Cardiac muscle cell (in vitro differentiated cells and primary cell): ENCODE data around the gene DUSP9. TPM values are rescaled to one million over a fixed set of nuclear protein-coding genes. Genes with fewer than 3 reads are reported as not detected.

Source experiments
- DNase-seq, 2 donors: peaks; one replicate each; pipeline versions ENCODE4 v3.0.0 to v3.0.0-alpha.2; 2010 to 2017; ENCODE audit warnings: low read depth in 1 of 2, low spot score in 1 of 2
- H3K27ac ChIP-seq: fragments of 200-600 bp; sonication (generic); 2 replicates; pipeline ENCODE4 v1.5.1; 2016
- H3K27me3 ChIP-seq: fragments of 200-600 bp; sonication (generic); 2 replicates; pipeline ENCODE4 v1.6.0; 2016; ENCODE audit warnings: control low read depth
- H3K36me3 ChIP-seq: fragments of 200-600 bp; sonication (generic); 2 replicates; pipeline ENCODE4 v1.5.1; 2016; ENCODE audit warnings: control low read depth
- H3K4me1 ChIP-seq: fragments of 200-600 bp; sonication (generic); 2 replicates; pipeline ENCODE4 v1.8.1; 2017; ENCODE audit warnings: low read depth, mild to moderate bottlenecking, mixed run types
- H3K4me3 ChIP-seq: fragments of 200-600 bp; sonication (generic); 2 replicates; pipeline ENCODE4 v1.5.1; 2016; ENCODE audit warnings: mild to moderate bottlenecking
- H3K9me3 ChIP-seq: fragments of 200-600 bp; sonication (generic); 2 replicates; pipeline ENCODE4 v1.5.1; 2017; ENCODE audit warnings: low read depth, mild to moderate bottlenecking, control low read depth
- CTCF ChIP-seq: IDR thresholded peaks from 2 replicates; pipeline ENCODE4 v1.5.1; 2012; ENCODE audit warnings: low read depth, mild to moderate bottlenecking, low read length
- polyA plus RNA-seq: library from polyadenylated mRNA; unstranded; fragments of >200 nt; fragmentation: Nextera tagmentation; extraction: Ambion mirVana; gene quantifications from 2 replicates; pipeline ENCODE4 v1.2.1, GENCODE V29; 2016
- total RNA-seq: library from RNA; depleted of rRNA; stranded (reverse); fragments of >200 nt; gene quantifications from 2 replicates; pipeline ENCODE4 v1.2.3, GENCODE V29; 2016

DUSP9 gene
- total and polyA plus RNA-seq, 2 experiments from 2014 or later, result 6.8 to 8.7 TPM

GRCh38 chrX:153650959-153651358, 4.0 kb downstream of the DUSP9 start:
- Histone ChIP-seq H3K27ac (no peak overlapping the region), H3K4me3 (no peak overlapping the region), H3K9me3 (no peaks in the 10 kb centered on the region), H3K27me3 (peaks cover 25% of the 10 kb centered on the region), H3K4me1 (no peaks in the 10 kb centered on the region), H3K36me3 (no peaks in the 10 kb centered on the region)
- no peak for TF ChIP-seq CTCF
- no peak for DNase-seq

- Histone ChIP-seq H3K4me3 (no peak overlapping the region), H3K4me1 (no peaks in the 10 kb centered on the region), H3K36me3 (no peaks in the 10 kb centered on the region), H3K27ac (no peak overlapping the region), H3K9me3 (no peaks in the 10 kb centered on the region), H3K27me3 (peaks cover 22% of the 10 kb centered on the region)
- peak; percentile 18 for TF ChIP-seq CTCF
- no peak for DNase-seq
These were observed 4.6 kb downstream of the DUSP9 start for GRCh38 chrX:153651540-153652079.

- H3K4me1 ChIP-seq, result no peaks in the 10 kb centered on the region
- H3K9me3 ChIP-seq, result no peaks in the 10 kb centered on the region
- H3K27ac ChIP-seq, result no peak overlapping the region
- no peak overlapping the region for H3K4me3 ChIP-seq
- DNase-seq, result no peak
- H3K36me3 ChIP-seq, result no peaks in the 10 kb centered on the region
- H3K27me3 ChIP-seq, result peaks cover 3% of the 10 kb centered on the region
- no peak for TF ChIP-seq CTCF
These were observed 6.6 kb downstream of the DUSP9 start for GRCh38 chrX:153653556-153653955.

- DNase-seq, result no peak
- no peak overlapping the region for H3K27ac ChIP-seq
- no peak overlapping the region for H3K4me3 ChIP-seq
- H3K27me3 ChIP-seq, result peaks cover 9% of the 10 kb centered on the region
- no peaks in the 10 kb centered on the region for H3K9me3 ChIP-seq
- TF ChIP-seq CTCF, result no peak
- H3K4me1 ChIP-seq, result no peaks in the 10 kb centered on the region
- H3K36me3 ChIP-seq, result no peaks in the 10 kb centered on the region
These were observed 10.2 kb downstream of the DUSP9 start for GRCh38 chrX:153657161-153657560.

- no peak for TF ChIP-seq CTCF
- Histone ChIP-seq H3K4me3 (no peak overlapping the region), H3K4me1 (no peaks in the 10 kb centered on the region), H3K27me3 (peaks cover 26% of the 10 kb centered on the region), H3K36me3 (no peaks in the 10 kb centered on the region), H3K9me3 (no peaks in the 10 kb centered on the region), H3K27ac (no peak overlapping the region)
- no peak for DNase-seq
These were observed 12.3 kb downstream of the DUSP9 start for GRCh38 chrX:153659268-153659667.

- TF ChIP-seq CTCF, result peak; percentile 42
These were observed 15.3 kb downstream of the DUSP9 start for GRCh38 chrX:153662266-153662665.

More at GRCh38 chrX:153662266-153662665, 15.3 kb downstream of the DUSP9 start:
- H3K36me3 ChIP-seq, result no peaks in the 10 kb centered on the region
- no peak overlapping the region for H3K4me3 ChIP-seq
- no peaks in the 10 kb centered on the region for H3K9me3 ChIP-seq
- peak; percentile 33 to 49 for DNase-seq
- no peaks in the 10 kb centered on the region for H3K4me1 ChIP-seq
- H3K27ac ChIP-seq, result no peak overlapping the region
- peaks cover 29% of the 10 kb centered on the region for H3K27me3 ChIP-seq
